ENCODE results near the gene GZMM. TPM values are rescaled to one million over a fixed set of nuclear protein-coding genes. Genes with fewer than 3 reads are reported as not detected.

The GZMM gene
- total and polyA plus RNA-seq, 2 of the 13 experiments (the other 11 are each of a cell fraction or from before 2014, with no cell fraction given) = 0.07 TPM; not detected in 1

DNA sequence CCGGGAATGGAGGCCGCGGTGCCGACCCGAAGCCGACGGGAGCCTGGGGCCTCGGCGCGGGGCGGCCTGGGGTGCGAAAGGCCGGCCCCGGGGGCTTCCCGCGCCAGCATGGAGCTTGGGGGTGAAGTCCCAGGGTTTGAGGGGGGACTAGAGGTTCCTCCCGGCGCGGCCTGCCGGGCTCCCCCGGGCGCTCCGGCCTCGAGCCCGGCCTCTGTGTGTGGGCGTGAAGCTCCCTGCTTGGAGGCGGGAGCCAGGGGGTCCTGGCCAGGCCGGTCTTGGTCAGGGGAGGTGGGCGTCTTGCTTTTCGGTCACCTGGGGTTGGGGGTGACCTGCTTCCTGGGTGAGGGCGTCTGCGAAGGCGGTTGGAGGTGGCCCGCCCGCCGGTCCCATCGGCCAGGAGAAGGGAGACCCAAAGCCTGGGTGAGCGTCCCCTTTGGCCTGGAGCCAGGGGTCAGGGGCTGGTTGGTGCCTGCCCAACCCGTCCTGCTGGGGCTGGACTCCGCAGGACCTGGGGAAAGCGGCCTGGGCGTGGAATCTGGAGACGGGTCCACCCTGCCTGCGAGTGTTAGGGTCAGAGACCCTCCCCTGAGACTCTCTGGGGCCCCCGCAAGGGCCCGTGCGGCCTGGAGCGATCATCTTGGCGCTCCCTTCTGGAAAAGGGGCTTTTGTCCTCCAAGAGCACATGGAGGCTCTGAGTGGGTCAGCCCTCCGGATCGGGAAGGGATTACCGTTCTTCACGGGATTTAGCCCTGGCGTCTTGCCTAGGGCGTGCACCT is 29.1 kb downstream of the GZMM start (continued):
- TF ChIP-seq SCMH1 (CRISPR knock-in tag; IDR thresholded peaks at IDR 0.05; ENCODE audit: borderline replicate concordance) (no peak), ZNF160 (CRISPR knock-in tag; IDR thresholded peaks at IDR 0.05) (0 out of 2 replicates have a peak, but pooled peaks have one; percentile 28), ZNF563 (CRISPR knock-in tag; IDR thresholded peaks at IDR 0.05) (peak; percentile 10; the same call in 1 of the 2 replicates), JUND (CRISPR knock-in tag; IDR thresholded peaks at IDR 0.05) (no peak), PAF1 (CRISPR knock-in tag; IDR thresholded peaks at IDR 0.05) (no peak), ZFX (CRISPR knock-in tag; IDR thresholded peaks at IDR 0.05; ENCODE audit: low read depth) (peak; percentile 41; the same call in 1 of the 2 replicates), ZNF761 (CRISPR knock-in tag; conservative IDR thresholded peaks at IDR 0.05) (no peak), EEA1 (CRISPR knock-in tag; IDR thresholded peaks at IDR 0.05; ENCODE audit: borderline replicate concordance) (peak; percentile 93), KLF16 (CRISPR knock-in tag; IDR thresholded peaks at IDR 0.05) (0 out of 4 replicates have a peak, but pooled peaks of 1 of the 2 experiments have one; percentile 2), NRL (CRISPR knock-in tag; IDR thresholded peaks at IDR 0.05; ENCODE audit: borderline replicate concordance) (0 out of 2 replicates have a peak, but pooled peaks have one; percentile 47), POLR2AphosphoS2 (IDR thresholded peaks at IDR 0.05; ENCODE audit: low read depth, low read length) (no peak), HNRNPK (IDR thresholded peaks at IDR 0.05; ENCODE audit: low read depth, low read length, poor library complexity, severe bottlenecking) (no peak), KAT7 (CRISPR knock-in tag; IDR thresholded peaks at IDR 0.05; ENCODE audit: borderline replicate concordance) (no peak), RBM39 (IDR thresholded peaks at IDR 0.05; ENCODE audit: low read depth, low read length, poor library complexity, severe bottlenecking) (no peak), ZNF724P (CRISPR knock-in tag; IDR thresholded peaks at IDR 0.05; ENCODE audit: borderline replicate concordance) (0 out of 2 replicates have a peak, but pooled peaks have one; percentile 53), GLI4 (CRISPR knock-in tag; IDR thresholded peaks at IDR 0.05; ENCODE audit: borderline replicate concordance) (0 out of 2 replicates have a peak, but pooled peaks have one; percentile 33), ZNF333 (CRISPR knock-in tag; IDR thresholded peaks at IDR 0.05; ENCODE audit: borderline replicate concordance) (0 out of 2 replicates have a peak, but pooled peaks have one; percentile 4)
- TF ChIP-seq, protein P1, sequence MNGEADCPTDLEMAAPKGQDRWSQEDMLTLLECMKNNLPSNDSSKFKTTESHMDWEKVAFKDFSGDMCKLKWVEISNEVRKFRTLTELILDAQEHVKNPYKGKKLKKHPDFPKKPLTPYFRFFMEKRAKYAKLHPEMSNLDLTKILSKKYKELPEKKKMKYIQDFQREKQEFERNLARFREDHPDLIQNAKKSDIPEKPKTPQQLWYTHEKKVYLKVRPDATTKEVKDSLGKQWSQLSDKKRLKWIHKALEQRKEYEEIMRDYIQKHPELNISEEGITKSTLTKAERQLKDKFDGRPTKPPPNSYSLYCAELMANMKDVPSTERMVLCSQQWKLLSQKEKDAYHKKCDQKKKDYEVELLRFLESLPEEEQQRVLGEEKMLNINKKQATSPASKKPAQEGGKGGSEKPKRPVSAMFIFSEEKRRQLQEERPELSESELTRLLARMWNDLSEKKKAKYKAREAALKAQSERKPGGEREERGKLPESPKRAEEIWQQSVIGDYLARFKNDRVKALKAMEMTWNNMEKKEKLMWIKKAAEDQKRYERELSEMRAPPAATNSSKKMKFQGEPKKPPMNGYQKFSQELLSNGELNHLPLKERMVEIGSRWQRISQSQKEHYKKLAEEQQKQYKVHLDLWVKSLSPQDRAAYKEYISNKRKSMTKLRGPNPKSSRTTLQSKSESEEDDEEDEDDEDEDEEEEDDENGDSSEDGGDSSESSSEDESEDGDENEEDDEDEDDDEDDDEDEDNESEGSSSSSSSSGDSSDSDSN (CRISPR knock-in tag; IDR thresholded peaks at IDR 0.05) = peak; percentile 67; the same call in 1 of the 2 replicates
- TF ChIP-seq, protein P2, sequence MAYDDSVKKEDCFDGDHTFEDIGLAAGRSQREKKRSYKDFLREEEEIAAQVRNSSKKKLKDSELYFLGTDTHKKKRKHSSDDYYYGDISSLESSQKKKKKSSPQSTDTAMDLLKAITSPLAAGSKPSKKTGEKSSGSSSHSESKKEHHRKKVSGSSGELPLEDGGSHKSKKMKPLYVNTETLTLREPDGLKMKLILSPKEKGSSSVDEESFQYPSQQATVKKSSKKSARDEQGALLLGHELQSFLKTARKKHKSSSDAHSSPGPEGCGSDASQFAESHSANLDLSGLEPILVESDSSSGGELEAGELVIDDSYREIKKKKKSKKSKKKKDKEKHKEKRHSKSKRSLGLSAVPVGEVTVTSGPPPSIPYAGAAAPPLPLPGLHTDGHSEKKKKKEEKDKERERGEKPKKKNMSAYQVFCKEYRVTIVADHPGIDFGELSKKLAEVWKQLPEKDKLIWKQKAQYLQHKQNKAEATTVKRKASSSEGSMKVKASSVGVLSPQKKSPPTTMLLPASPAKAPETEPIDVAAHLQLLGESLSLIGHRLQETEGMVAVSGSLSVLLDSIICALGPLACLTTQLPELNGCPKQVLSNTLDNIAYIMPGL (CRISPR knock-in tag; IDR thresholded peaks at IDR 0.05; ENCODE audit: borderline replicate concordance in 1 of 2, low read depth in 1 of 2) = peak; percentile 8 to 70; a peak in 3 of 4 replicates
- TF ChIP-seq, protein P3, sequence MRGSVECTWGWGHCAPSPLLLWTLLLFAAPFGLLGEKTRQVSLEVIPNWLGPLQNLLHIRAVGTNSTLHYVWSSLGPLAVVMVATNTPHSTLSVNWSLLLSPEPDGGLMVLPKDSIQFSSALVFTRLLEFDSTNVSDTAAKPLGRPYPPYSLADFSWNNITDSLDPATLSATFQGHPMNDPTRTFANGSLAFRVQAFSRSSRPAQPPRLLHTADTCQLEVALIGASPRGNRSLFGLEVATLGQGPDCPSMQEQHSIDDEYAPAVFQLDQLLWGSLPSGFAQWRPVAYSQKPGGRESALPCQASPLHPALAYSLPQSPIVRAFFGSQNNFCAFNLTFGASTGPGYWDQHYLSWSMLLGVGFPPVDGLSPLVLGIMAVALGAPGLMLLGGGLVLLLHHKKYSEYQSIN (CRISPR knock-in tag; IDR thresholded peaks at IDR 0.05; ENCODE audit: borderline replicate concordance) = no peak
- TF ChIP-seq, protein P4, sequence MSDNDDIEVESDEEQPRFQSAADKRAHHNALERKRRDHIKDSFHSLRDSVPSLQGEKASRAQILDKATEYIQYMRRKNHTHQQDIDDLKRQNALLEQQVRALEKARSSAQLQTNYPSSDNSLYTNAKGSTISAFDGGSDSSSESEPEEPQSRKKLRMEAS (IDR thresholded peaks at IDR 0.05) = peak; percentile 37

Measured in HepG2 (cell line).